Right ventricle myocardium superior (tissue), 1 donor: Measurements from ENCODE around the gene CEP20. TPM values are rescaled to one million over a fixed set of nuclear protein-coding genes. Genes with fewer than 3 reads are reported as not detected.
A peak's percentile ranks its signal among the peaks of the same experiment; 100 is the strongest.

Experiments used
- ATAC-seq: fragments of 200-7000 bp; cut with Tn5 transposase; one replicate; pipeline ENCODE4 v1.9.1; 2020; ENCODE audit warnings: mild to moderate bottlenecking; ENCODE audit not compliant: poor library complexity
- DNase-seq: peaks from one replicate; pipeline ENCODE4 v3.0.0-alpha.2; 2020
- intact Hi-C: fragments of 100-400 bp; cut with DNase I; formaldehyde crosslinking; loops from one replicate; pipeline ENCODE4 v1.11.2; 2022
- total RNA-seq: library from RNA; stranded (reverse); fragmentation: NEBNext Ultra II Directional; extraction: Animal tissue kit (Norgen Biotek cat#: 25700); gene quantifications from one replicate; pipeline ENCODE4 v1.2.1, GENCODE V29; 2021
- donor health status: DM: no; HTN: yes; CAD: no; lungs with severe emphysema.

The CEP20 gene
- total RNA-seq, 1 donor from 2014 or later: 27.7 TPM

DNA sequence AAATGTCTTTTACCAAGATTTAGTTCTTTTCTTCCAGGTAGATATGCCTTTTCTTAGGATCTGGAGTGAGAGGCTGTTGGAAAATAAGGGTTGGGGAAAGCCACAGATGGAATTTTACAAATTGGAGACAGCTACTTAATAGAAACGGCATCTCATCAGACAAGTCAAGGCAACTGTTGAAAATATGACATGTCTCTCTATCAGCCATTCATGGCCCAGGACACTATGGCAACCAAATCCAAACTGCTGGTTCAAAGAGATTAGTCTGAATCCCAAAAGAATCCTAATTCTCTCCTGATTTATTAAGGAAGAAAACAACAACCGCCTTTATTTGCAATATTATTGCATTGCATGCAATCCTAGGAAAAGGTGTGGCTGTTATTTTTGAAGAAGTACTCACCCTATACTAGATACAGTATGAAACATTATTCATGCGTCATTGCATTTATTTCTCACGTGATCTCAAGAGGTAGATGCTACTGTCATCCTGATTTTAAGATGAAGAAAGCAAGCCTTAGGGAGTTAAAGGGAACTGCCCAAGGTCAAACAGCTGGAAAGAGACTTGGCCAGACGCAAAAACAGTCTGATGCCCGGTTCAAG lies 12.6 kb upstream of the CEP20 start:
- intact Hi-C loops: loop anchor here (10.0 kb wide), 1 partner anchor 74 kb away; no protein-coding TSS in a partner anchor
- DNase-seq (no peak), ATAC-seq (no peak)

DNA sequence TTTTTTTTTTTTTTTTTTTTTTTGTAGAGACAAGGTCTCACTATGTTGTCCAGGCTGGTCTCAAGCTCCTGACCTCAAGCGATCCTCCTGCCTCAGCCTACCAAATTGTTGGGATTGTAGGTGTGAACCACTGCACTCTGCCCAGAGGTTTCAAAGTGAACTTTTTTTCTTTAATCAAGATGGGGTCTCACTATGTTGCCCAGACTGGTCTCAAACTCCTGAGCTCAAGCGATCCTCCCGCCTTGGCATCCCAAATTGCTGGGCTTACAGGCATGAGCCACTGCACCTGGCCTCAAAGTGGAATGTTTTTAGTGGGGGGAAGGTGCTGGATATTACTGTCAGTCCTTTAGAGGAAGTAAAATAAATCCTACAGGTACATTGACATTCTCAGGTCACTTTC lies 12.0 kb upstream of the CEP20 start:
- intact Hi-C loops: loop anchor here (10.0 kb wide), 1 partner anchor 74 kb away; no protein-coding TSS in a partner anchor
- DNase-seq: no peak
- ATAC-seq: no peak

DNA sequence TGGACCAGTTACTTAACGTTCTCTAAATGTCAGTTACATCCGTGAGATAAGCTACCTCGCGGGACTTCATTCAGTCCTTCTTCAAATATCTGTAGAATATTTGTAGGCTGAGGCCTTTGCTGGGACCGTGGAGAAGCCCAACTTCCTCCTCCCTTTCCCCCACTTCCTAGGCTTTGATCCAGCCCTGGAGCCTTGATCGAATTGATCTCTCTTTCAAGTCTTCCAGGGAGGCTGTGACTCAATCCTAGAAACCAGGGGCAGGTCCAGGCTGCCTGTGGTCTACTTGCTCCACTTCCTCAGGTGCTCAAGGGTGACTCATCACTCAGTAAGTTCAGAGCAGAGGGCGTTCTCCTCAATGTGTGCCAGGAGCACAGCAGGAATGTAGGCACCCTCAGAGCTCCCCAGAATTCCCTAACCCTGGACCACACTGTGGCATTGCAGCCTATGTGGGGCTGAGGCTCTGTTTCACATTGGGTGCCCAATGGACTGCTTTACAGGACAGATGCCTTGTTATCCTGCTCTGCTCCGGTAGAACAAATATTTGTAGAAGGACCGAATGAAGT lies 11.2 kb upstream of the CEP20 start:
- intact Hi-C loops: loop anchor here (5.0 to 10.0 kb wide), 2 partner anchors 48 to 75 kb away; partner anchors contain the start of gene ABCC1
- no peak for DNase-seq
- no peak for ATAC-seq

DNA sequence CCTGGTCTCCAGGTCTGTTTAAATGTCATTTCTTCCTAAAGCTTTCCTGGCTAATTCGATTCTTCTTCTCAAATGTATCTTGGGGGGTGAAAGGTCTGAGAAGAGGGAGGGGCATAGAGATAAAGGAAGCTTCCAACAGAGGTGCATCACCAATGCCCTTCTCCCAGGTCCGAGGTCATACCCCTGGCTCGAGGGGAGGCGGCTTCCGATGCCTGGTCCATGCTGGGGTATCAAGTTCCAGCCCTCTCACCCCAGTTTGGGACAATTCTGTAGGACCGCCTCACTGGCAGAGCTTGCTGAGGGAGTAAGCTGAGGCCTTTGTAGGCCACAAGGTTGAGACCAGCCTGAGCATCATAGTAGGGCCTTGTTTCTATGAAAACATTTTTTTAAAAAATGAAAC lies 10.3 kb upstream of the CEP20 start:
- DNase-seq (no peak), ATAC-seq (no peak)
- intact Hi-C loops: loop anchor here (5.0 kb wide), 1 partner anchor 49 kb away; the partner anchor contains the start of gene ABCC1

DNA sequence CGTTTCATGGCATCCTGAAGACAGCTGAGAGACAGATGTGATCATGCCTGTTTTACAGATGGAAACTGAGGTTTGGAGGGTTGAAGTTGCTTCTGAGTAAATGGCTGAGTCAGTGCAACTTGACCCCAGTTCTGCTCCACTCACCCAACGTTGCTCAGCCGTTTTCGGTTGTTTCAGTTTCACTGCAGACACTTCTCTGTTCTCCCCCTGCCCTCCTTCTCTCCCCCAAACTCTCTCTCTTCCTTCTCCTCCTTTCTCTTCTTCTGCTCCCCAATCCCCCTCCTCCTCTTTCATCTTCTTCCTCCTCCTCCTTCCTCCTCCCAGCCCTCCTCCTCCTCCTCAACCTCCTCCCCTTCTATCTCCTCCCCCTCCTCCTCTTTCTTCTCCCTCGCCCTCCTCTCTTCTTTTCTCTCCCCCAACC lies 9.4 kb upstream of the CEP20 start:
- DNase-seq (no peak), ATAC-seq (no peak)
- intact Hi-C loops: loop anchor here (5.0 kb wide), 1 partner anchor 49 kb away; the partner anchor contains the start of gene ABCC1

DNA sequence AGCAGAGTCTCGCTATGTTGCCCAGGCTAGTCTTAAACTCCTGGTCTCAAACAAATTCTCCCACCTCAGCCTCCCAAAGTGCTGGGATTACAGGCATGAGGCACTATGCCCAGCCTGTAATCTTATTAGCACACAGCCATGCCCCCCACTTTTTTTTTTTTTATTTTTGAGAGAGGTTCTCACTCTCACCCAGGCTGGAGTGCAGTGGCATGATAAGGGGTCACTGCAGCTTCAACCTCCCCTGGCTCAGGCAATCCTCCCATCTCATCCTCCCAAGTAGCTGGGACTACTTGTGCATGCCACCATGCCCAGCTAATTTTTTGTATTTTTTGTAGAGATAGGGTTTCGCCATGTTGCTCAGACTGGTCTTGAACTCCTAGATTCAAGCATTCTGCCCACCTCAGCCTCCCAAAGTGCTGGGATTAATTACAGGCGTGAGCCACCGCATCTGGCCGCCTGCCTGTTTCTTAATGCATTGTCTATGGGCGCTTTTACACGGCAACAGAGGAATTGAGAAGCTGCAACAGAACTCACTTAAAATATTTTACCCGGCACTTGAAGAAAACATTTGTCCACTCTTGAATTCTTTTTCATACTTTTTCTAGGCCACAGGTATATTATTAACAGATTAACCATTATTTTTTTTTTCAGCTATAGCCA lies 8.8 kb upstream of the CEP20 start:
- DNase-seq (no peak), ATAC-seq (no peak)
- intact Hi-C loops: loop anchor here (5.0 kb wide), 1 partner anchor 50 kb away; the partner anchor contains the start of gene ABCC1

DNA sequence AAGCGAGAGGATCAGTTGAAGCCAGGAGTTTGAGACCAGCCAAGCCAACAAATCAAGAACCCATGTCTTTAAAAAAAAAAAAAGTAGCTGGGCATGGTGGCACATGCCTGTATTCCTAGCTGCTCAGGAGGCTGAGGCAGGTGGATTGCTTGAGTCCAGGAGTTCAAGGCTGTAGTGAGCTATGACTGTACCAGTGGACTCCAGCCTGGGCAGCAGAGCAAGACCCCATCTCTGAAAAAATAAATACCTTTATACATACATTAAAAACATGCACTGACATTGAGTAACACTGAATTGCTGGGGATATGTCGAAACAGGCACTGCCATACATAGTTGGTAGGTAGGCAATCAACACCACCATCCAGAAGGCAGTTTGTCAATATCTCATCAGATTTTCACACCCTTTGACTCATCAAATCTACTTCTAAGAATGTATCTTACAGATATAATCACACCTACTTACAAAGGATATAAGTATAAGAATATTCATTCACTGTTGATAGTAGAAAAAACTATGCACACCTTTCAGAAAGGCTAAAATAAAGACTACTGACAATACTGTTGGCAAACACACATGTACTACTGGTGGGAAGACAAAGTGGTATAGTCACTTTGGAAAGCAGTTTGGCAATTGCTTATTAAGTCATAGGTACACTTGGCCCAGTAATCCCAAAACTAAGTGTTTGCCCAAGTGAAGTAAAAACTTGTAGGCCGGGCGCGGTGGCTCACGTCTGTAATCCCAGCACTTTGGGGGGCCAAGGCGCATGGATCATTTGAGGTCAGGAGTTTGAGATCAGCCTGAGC lies 6.4 kb upstream of the CEP20 start:
- intact Hi-C loops: loop anchor here (5.0 kb wide), 1 partner anchor 53 kb away; the partner anchor contains the start of gene ABCC1
- ATAC-seq: no peak
- no peak for DNase-seq

DNA sequence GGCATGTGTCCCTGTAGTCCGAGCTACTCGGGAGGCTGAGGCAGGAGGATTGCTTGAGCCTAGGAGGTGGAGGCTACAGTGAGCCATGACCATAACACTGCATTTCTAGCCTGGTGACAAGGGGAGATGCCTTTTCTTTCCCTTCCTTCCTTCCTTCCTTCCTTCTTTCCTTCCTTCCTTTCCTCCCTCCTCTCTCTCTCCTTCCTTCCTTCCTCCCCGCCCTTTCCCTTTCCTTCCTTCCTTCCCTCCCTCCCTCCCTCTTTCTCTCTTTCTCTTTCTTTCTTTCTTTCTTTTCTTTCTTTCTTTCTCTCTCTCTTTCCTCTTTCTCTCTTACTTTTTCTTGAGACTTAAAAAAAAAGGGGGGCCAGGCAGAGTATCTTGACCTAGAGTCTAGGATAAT lies 3.1 kb upstream of the CEP20 start:
- intact Hi-C loops: no loop called here
- ATAC-seq (no peak), DNase-seq (no peak)

DNA sequence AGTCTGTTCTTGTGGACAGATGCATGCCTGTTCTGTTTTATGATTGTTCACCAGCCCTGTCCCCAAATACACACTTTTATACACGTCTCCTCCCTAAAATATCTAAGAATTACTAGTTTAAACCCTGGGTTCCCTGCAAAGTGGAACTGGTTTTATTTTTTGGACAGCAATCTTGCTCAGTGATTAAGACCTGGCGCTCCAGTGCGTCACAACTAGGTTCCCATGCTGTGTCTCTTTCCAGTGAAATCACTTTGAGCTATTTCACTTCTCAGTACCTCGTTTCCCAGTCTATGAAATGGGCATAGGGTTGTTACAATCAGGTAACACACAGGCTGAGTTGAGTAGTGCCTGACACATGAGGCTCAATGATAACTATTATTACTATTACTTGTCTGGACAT lies 1.1 kb downstream of the CEP20 start:
- no peak for DNase-seq
- ATAC-seq: no peak
- intact Hi-C loops: no loop called here

DNA sequence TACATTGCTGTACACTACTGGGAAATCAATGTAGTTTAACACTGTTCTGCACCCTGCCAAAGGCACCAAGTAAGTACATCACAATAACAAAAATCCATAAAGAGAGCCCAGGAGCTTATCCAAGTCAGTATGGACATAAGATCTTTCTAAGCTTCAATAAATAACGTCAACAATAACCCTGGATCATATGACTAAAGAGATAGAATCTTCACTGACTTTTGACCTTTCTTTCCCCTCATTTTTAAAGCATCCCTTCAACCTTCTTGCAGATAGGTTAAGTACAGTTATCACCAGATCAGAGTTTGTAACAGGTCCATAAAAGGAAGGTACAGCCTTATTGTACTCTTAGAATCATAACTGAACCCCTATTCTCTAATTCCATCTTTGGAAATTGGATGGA lies 2.3 kb downstream of the CEP20 start:
- no peak for ATAC-seq
- intact Hi-C loops: no loop called here
- DNase-seq: no peak

DNA sequence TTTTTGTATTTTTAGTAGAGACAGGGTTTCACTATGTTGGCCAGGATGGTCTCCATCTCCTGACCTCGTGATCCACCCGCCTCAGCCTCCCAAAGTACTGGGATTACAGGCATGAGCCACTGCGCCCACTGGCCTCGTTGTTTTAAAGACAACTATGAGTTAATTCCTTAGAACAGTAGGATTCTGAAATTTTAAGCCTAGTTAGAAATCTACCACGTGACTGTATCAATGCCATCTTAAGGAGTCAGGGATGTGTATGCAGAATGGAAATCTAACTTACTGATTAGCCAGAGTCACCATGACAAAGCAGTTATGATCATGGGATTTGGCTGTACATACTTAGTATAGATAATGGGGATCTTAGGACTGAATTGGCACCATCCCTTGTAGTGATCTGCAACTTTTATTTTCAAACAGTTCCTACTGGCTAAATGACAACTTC lies 2.8 kb downstream of the CEP20 start:
- DNase-seq: no peak
- intact Hi-C loops: no loop called here
- ATAC-seq: no peak

DNA sequence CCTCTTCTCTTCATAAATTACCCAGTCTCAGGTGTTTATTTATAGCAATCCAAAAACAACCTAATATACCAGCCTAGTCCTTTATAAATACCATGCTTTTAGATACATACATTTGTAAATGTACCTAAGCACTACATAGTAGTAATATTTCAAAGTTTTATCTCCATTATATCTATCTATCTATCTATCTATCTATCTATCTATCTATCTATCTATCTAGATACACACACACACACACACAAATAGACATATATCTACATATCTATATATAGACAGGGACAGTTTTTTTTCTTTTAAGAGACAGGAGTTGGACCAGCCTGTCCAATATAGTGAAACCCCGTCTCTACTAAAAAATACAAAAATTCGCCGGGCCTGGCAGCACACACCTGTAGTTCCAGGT lies 5.8 kb downstream of the CEP20 start:
- DNase-seq: no peak
- intact Hi-C loops: no loop called here

DNA sequence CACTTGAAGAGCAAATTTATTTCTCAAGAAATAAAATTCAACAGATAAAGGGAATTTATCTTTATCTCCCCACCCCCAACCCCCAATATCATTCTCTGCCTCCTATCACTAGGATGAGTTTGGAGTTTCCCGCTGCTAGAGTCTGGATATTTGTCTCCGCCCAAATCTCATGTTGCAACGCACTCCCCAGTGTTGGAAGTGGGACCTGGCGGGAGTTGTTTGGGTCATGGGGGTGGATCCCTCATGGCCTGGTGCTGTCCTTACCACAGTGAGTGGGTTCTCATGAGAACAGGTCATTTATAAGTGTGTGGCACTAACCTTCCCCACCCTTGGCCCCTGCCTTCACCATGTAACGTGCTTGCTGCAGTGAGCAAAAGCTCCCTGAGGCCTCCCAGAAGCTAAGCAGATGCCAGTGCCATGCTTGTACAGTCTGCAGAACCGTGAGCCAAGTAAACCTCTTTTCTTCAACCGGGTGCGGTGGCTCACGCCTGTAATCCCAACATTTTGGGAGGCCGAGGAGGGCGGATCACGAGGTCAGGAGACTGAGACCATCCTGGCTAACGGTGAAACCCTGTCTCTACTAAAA lies 6.5 kb downstream of the CEP20 start:
- ATAC-seq (no peak), DNase-seq (no peak)
- intact Hi-C loops: no loop called here

More for the DNA sequence above, 5.8 kb downstream of the CEP20 start:
- no peak for ATAC-seq

DNA sequence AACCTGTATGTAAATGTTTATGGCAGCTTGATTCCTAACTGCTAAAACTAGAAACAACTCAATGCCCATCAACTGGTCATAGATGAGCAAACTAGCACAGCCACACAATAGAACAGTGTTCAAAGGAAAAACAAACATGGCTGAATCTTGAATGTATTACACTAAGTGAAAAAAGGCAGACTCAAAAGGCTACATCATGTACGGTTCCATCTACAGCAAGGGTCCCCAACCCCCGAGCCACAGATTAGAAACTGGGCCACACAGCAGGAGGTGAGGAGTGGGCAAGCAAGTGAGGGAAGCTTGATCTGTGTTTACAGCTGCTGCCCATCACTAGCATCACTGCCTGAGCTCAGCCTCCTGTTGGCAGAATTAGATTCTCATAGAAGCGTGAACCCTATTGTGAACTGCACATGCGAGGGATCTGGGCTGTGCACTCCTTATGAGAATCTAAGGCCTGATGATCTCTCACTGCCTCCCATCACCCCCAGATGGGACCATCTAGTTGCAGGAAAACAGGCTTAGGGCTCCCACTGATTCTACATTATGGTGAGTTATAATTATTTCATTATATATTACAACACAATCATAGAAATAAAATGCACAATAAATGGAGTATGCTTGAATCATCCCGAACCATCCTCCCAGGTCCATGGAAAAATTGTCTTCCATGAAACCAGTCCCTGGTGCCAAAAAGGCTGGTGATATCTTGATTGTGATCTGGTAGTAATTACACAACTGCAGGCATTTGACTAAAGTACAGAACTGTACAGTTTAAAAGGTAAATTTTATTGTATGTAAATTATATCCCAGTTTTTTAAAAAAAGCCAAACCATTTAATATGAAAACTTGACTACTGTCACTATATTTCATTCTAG lies 7.7 kb downstream of the CEP20 start:
- intact Hi-C loops: no loop called here

DNA sequence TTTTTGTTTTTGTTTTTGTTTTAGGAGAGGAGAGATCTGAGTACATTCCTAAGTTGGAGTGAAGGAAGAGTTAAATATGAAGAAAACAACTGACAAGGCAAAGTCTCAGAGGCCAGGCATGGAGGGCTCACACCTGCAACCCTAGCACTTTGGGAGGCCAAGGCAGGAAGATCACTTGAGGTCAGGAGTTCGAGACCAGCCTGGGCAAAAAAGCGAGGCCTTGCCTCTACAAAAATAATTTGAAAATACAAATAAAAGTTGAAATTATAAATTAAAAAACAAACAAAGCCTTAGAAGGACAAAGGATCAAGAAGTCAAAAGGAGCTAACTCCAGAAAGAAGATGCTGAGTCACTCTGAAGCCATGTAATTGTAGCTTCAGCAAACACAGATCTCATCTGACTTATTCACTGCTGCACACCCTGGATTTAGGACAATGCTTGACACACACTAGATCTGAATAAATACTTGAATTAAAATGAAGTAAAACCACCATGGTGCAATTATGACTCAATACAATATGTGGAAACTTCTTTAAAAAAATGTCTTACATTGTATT lies 9.1 kb downstream of the CEP20 start:
- intact Hi-C loops: loop anchor here (5.0 to 10.0 kb wide), 2 partner anchors 155 to 248 kb away; no protein-coding TSS in a partner anchor
- ATAC-seq (no peak), DNase-seq (no peak)

More for the DNA sequence above, 7.7 kb downstream of the CEP20 start:
- ATAC-seq (no peak), DNase-seq (no peak)

DNA sequence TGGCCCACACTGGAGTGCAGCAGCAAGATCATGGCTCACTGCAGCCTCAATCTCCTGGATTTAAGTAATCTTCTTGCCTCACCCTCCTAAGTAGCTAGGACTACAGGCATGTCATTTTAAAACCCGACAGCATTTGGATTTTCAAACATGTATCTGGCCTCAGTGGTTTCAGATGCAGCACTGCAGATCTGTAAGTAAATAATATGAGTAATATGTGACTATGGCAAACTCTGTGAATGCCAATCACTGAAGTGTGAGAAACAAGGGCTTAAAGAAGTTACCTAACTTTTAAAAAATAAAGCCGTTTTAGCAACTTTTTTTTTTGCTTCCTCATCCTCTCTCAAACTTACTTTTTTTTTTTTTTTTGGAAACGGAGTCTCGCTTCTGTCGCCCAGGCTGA lies 11.9 kb downstream of the CEP20 start:
- no peak for DNase-seq
- no peak for ATAC-seq
- intact Hi-C loops: loop anchor here (5.0 to 10.0 kb wide), 2 partner anchors 158 to 251 kb away; no protein-coding TSS in a partner anchor

DNA sequence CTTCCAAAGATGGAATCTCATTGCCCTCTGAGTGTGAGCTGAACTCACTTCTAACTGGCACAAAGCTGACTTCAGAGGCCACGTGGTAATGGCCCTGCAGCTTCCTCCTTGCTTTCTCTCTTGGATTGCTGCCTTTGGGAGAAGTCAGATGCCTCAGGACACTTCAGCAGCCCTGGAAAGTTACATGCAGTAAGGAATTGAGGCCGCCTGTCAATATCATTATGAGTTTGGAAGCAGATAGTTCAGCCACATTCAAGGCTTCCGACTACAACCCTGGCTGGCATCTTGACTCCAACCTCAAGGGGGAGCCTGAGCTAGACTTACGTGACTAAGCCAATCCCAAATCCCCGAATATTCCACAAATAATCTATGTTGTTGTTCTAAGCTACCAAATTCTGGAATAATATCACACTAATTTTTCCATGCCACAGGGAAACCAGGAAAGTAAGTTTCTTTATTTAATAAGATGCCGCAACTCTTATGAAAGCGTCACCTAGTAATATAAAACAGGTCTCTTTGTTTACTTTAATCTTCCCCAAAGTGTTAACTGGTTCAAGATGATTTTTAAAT lies 13.6 kb downstream of the CEP20 start:
- DNase-seq: peak; percentile 51
- intact Hi-C loops: loop anchor here (5.0 to 10.0 kb wide), 2 partner anchors 160 to 252 kb away; no protein-coding TSS in a partner anchor
- ATAC-seq: peak; percentile 90
